GM18507 (cell line): ENCODE results near the gene EPHB1.
A peak's percentile ranks its signal among the peaks of the same experiment; 100 is the strongest.
"Not testable (repeated sequence)": the region's sequence is repeated elsewhere in the genome, so short reads cannot be mapped to it uniquely, and the experiment has no call there.

Experiments
- DNase-seq: peaks from one replicate; pipeline ENCODE4 v3.0.0; 2011; ENCODE audit warnings: low read depth; ENCODE audit not compliant: insufficient read length; ENCODE audit errors: extremely low spot score
- FAIRE-seq: peaks from 2 replicates; lab custom pipeline; 2011; peaks lifted over from hg19 to GRCh38; lab: Jason Lieb, UNC

The EPHB1 gene

DNA sequence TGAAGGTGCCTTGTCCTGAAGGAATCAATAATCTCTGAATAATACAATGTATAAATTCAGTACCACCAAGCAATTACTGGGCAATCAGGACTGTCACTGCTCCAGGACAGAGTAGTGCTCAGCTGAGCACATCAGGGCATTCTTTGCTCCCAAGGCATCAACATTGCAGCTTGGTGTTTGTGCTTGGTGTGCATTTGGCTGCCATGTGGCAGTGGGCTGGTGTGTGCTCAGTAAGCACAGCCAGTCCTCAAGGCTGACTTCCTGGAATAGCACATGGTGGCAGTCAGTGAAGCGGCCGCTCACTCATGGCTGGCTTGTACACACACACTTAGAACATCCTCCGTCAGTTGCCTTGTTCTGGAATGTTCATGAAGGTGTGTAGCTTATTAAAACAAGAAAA, 217.0 kb downstream of the EPHB1 start:
- FAIRE-seq (no peak), DNase-seq (no peak)

DNA sequence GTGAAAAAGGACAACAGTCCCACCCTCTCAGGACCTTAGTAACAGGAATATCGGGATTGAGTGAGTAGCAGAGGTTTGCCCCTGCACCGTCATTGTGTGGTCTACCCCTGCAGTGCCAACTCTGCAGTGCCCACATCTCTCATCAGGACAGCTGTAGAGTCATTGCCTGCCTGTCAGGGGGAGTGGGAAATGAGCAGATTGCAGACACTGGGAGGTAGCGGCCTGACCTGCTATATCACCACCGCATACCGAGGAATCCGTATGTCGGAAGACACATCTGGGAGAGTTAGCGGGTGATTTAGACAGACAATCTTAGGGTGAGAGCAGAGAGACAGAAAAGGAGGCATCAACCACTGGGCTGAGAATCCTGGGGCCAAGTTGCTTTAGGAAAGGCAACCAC, 218.1 kb downstream of the EPHB1 start:
- FAIRE-seq (no peak), DNase-seq (no peak)

DNA sequence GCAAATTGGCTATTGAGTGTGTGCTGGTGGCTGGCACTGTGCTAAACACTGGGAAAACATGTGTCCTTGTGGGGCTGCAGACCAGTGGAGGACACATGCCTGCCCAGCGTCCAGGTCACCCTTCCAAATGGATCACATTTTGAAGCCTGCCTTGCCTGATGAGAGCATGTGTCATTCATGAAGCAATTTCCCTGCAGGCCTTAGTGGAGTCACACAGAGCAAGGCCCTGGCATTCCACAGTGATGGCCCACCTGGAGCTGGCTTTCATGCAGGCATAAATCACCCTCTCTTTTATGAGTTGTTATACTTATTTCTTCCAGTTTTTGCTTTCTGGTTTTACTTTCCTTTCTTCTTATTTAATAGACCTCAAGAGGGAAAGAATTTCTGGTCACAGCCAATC, 219.5 kb downstream of the EPHB1 start:
- no peak for FAIRE-seq
- DNase-seq, result no peak

DNA sequence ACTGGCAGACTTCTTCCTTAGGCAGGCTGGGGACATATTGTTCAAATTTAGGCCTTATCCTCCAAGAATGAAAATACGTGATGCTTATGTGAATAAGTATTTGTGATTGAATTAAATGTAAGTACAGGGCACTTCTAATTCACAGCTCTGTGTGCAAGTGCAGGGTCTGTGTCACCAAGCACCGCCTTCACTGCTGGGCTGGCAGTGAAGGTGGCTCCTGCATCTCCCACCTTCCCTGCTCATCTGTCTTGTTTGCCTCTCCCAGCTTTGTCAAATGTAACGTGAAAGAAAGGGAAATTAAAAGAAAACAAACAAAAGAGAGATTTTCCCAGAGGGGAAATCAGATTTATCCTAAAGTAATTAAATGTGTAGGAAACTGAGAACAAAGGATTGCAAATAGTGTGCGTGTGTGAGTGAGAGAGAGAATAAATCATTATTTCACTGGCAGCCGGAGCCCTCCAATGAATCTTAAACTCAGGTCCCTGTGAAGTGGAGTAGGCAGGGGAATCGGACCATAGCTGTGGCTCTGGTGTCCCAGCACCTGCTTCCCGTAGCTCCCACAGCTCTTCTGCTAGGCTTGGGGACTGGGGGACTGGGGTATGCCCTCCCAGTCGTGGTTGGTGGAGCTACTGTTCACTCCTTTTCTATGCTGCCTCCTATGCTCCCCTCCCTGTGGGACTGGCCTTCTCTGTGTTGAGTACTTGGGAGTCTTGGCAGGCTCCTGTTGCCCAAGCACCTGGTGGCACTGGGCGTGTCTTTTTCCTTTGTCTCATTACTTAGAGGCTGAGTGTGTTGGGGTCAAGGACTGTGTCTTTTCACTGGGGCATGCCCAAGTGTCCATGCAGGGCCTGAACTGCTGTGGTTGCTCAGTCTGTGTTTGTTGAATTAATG, 222.2 kb downstream of the EPHB1 start:
- no peak for DNase-seq
- FAIRE-seq, result no peak

DNA sequence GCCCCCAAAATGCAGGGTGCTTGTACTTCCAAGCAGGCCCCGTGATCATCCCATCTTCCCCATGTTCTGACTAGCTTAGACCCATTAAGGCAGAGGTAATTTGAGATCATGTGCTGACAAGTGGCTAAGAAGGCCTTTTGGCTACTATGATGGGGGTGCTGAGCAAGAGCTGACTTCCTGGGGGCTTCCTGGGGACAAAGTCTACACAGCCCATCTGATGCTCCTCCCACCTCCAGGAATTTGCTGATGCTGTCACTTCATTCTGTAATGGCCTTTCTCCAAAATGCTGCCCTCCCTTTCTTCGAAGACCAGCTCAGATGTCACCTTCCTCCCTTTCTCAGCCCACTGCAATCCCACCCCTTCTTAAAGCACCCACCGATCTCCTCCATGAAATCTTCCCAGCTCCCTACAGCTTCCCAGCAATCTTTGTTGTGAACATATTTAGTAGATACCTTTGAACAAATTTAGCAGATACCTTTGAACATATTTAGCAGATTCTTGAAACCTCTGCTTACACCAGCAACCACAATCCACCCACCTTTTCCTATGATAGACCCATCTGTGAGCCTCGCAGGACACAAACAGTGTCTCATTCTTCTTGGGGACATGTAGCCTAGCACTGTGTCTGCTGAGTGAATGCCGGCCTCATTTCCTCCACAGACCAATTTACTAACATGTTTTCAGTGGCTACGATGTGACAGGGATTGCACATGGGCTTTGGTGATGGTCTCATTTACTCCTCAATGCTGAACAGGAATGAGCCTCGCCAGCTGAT, 223.3 kb downstream of the EPHB1 start:
- DNase-seq (no peak), FAIRE-seq (peak; percentile 81)

DNA sequence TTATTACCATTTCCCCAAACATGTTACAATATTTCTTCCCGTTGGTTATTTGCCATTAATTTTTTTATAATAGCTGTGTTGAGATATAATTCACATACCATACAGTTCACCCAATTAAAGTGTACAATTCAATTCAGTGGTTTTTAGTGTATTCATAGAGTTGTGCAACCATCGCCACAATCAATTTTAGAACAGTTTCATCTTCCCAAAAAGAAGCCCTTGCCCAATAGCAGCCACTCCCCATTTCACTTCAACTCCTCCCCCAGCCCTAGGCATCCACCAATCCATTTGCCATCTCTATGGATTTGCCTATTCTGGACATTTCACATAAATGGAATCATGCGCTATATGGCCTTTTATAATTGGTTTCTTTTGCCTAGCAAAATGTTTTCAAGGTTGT, 225.1 kb downstream of the EPHB1 start:
- no peak for DNase-seq
- no peak for FAIRE-seq

DNA sequence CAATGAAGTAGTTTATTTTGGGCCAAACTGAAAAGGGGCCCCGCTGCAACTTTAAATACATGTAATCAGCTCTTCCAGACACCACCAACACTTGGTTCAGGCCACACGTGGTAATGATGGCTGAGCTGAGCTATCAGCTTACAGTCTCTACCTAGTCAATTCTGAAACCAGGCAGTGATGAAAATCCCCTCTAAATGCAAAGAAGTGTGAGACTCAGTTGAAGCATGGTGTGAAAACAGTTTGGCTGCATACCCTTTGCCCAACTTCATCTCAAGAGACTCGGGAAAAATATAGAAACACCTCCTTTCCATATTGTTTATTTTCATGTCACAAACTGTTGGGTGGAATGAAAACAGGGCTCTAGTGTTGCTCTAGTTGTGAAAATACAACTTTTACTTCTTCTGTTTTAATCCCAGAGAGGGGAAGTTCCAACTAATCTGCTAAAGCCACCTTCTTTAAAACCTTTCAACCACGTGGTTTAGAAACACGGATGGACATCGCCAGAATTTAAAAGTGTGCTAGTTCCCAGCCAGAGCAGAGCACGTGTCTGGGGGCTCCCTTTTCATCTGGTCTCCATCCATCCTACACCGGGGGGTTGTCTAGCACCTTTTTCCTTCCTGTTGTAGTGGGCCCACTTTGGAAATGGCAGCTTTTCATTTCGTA, 229.1 kb downstream of the EPHB1 start:
- no peak for DNase-seq
- FAIRE-seq, result peak; percentile 77

DNA sequence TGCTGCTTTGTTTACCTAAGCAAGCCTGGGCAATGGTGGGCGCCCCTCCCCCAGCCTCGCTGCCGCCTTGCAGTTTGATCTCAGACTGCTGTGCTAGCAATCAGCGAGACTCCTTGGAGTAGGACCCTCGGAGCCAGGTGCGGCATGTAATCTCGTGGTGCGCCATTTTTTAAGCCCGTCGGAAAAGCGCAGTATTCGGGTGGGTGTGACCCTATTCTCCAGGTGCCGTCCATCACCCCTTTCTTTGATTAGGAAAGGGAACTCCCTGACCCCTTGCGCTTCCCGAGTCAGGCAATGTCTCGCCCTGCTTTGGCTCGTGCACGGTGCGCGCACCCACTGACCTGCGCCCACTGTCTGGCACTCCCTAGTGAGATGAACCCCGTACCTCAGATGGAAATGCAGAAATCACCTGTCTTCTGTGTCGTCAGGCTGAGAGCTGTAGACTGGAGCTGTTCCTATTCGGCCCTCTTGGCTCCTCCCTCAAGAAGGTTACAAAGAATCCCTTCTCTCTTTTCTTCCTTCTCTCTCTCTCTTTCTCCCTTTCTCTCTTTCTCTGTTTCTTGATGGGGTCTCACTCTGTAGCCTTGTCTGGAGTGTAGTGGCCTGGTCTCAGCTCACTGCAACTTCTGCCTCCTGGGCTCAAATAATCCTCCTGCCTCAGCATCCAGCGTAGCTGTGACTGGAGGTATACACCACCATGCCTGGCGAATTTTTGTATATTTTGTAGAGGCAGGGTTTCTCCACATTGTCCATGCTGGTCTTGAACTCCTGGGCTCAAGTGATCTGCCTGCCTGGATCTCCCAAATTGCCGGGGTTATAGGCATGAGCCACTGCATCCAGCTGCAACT, 235.9 kb downstream of the EPHB1 start:
- not testable (repeated sequence) for FAIRE-seq, DNase-seq

DNA sequence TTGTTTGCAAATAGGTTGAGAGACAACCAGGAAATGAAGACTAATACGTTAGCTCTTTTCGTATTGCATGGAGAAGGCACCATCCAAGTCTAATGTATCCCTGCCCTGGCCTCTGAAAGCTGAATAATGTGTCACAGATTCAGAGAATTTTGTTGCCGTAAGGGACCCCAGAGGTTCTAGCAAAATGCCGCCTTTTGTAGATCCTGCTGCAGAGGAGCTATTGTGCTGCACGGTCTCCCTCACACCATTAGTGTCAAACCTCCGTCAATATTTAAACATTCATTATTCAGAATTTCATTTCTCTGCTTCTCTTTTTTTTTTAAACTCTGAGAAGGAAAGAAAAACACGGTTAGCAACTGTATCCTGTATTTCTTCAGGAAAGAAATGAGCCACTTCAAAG, 238.7 kb downstream of the EPHB1 start:
- FAIRE-seq (no peak), DNase-seq (no peak)

DNA sequence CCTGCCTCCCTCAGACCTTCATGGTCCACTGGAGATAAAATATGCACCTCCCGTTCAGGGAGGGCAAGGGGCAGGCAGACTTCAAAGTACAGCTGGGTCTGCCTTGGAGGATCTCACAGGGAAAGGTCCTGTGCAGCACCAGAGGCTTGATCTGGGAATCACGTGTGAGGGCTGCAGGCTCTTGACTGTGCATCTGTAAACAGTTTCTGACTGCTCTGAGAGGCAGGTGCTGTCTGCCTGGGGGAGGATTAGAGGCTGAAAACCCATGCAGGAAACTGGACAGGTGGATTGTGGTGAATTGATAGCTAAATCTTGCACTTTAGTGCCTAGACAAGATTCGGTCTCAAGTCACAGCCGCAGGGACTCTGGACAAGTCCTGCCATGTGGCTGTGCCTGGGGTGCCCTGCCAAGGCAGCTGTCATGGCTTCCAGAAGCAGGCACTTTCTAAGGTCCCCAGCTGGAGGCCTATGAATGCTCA, 239.3 kb downstream of the EPHB1 start:
- DNase-seq (no peak), FAIRE-seq (no peak)

DNA sequence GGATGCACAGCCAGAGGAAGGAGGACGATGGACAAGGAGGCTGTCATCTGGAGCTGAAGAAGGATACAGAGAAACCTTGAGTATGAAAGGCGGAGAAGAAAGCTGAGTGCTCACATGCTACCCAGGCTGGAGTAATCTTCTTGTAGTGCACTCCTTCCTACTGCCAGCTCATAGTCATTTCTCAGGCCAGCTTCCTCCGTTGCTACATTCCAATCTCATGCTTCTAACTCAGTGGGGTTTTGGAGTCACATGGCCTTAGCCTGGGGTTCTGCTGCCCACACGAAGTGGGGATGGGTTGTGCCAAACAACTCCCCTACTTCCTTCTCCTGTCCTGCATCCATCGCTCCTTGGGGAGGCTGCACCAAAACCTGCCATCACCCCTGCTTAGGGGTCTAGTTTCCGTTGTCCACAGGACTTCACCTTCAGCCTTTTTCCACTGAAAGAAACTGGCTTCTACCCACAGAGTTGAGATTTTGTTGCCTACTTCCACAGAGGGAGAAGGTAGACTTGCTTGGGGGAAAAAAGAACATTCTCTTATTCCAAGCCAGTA, 239.9 kb downstream of the EPHB1 start:
- DNase-seq (no peak), FAIRE-seq (no peak)

DNA sequence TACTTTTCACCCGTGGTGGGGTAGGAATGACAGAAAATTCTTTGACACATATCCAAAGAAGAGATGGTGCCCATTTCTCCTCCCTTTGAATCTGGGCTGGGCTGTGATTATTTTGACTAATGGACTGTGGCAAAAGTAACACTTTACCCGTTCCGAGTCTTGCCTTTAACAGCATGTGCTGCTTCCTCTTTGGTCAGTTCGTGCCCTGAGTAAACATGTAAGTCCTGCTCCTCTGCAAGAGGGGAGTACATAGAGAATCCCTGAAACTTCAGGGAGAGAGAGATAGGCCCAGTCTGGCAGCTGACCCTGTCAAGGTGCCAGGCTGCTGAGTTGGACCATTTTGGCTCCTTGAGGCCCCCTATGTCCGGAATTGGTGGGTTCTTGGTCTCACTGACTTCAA, 243.1 kb downstream of the EPHB1 start:
- no peak for FAIRE-seq
- no peak for DNase-seq

DNA sequence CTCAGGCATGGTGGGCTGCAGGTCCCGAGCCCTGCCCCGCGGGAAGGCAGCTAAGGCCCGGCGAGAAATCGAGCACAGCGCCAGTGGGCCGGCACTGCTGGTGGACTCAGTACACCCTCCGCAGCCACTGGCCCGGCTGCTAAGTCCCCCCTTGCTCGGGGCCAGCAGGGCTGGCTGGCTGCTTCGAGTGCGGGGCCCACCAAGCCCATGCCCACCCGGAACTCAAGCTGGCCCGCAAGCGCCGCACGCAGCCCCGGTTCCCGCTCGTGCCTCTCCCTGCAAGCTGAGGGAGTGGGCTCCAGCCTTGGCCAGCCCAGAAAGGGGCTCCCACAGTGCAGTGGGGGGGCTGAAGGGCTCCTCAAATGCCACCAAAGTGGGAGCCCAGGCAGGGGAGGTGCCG, 244.5 kb downstream of the EPHB1 start:
- DNase-seq, FAIRE-seq: not testable (repeated sequence)

DNA sequence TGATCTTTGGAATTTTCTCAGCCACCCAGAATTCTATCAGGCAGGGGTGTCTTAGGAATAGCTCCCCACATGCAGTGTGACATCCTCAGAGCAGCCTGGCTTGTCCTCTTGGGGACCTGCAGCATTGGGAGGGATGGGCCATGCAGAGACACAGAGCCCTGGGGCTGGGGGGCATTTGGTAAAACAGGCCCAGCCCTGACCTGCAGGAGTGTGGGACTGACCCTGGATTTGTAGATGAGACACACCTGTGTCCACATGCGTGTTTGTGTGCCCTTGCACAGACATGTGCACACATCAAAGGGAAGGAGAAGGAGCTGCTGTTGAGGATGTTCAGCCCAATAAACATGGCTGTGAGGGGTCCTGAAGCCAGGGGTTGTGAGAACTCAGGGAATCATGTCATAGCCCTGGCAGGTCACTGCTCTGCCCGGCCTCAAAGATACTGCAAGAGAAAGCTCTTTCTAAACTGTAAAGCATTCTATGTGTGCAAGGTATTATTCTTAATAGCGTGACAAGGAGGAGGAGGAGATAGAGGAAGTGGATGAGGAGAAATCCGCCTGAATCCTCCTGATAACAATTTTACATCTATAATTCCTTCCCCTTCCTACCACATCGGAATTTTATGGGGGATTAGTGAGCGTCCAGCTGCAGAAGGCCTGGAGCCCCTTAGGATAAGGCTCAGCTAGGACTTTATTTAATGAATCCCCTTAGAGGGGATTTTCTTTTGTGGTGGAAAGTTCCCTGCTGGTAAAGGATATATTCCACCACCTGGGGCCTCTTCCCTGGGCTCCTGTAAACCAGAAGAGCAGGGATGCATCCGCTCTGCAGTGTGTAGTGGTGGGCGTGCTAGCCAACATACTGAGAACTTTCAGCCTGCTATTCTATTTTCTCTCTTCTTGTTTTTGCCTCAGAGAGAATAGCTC, 245.5 kb downstream of the EPHB1 start:
- DNase-seq, result no peak
- no peak for FAIRE-seq

DNA sequence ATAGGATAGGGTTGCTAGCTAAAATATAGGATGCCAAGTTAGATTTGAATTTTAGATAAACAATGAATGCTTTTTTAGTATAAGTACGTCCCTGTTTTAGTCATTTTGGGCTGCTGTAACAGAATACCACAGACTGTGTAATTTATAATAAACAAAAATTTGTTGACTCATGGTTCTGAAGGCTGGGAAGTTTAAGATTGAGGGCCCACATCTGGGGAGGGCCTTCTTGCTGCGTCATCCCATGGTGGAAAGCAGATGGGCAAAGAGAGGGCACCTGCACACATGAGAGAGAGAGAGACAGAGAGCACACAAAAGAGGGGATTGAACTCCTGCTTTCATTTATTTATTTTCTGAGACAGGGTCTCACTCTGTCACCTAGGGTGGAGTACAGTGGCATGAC, 246.5 kb downstream of the EPHB1 start:
- no peak for FAIRE-seq

DNA sequence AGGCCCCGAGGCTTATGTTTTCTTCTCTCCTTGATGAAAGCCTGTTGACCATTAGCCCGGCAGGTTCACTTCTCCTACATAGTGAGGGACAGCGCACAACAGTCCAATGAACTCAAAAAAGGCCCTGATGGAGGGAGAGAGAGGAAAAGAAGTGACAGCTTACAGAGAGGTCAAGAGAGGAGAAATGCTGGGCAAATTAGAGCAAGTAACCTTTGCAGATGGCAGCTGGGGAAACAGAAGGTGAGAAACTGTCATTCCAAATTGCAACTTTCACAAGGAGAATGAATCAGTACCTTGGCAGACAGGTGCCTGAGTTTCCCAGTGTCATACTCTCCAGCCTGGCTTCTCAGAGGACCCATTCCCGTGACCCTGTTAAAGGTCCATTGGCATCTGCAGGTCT, 252.0 kb downstream of the EPHB1 start:
- FAIRE-seq, result no peak

More for the DNA sequence above, 246.5 kb downstream of the EPHB1 start:
- no peak for DNase-seq

DNA sequence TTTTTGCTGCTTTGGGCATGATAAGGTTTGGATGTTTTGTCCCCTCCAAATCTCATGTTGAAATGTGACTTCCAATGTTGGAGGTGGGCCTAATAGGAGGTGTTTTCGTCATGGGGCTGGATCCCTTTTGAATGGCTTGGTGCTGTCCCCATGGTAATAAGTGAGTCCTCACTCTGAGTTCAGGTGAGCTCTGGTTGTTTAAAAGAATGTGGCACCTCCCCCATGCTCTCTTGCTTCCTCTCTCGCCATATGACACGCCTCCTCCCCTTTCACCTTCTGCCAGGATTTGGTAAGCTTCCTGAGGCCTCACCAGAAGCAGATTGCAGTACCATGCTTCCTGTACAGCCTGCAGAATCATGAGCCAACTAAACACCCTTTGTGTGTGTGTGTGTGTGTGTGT, 255.5 kb downstream of the EPHB1 start:
- DNase-seq (no peak), FAIRE-seq (no peak)

More for the DNA sequence above, 252.0 kb downstream of the EPHB1 start:
- no peak for DNase-seq

DNA sequence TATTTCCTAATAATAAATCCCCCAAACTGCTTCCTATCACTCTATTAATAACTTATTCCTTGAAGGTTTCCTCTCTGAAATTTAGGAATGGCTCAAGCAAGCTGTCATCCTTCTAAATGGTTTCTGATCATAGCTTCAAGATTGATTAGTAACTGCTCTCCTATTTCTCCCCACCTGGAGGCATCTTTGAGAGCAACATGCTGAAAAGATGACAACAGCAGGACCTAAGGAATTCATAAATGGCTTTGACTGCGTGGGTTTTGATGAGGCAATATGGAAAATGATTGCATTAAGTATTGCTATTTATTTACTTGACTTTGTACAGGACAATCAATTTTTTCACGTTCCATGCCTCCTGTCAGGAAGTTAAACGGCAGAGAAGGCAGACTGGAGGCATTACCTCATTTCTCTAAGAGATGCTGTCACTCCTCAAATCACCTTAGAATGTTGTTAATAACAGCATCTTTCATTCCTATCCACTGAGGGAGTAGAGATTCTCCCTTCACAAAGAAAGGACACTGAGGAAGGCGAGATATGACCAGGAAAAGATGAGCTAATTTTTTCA, 256.4 kb downstream of the EPHB1 start:
- DNase-seq (no peak), FAIRE-seq (no peak)
